DND-41 (cell line): ENCODE results near the gene ZBED1.

ENCODE experiments used
- EZH2 ChIP-seq: IDR thresholded peaks from 3 replicates; pipeline ENCODE4 v1.6.1; 2012; ENCODE audit warnings: borderline replicate concordance, low read depth, mild to moderate bottlenecking, moderate library complexity, low read length, inconsistent platforms; ENCODE audit not compliant: severe bottlenecking
- TF ChIP-seq, protein P1 (sequence below): IDR thresholded peaks from 2 replicates; pipeline ENCODE4 v1.5.1; 2012; ENCODE audit warnings: borderline replicate concordance, low read length, moderate library complexity, mild to moderate bottlenecking; ENCODE audit not compliant: poor library complexity, severe bottlenecking; ENCODE audit errors: extremely low read depth

DNA sequence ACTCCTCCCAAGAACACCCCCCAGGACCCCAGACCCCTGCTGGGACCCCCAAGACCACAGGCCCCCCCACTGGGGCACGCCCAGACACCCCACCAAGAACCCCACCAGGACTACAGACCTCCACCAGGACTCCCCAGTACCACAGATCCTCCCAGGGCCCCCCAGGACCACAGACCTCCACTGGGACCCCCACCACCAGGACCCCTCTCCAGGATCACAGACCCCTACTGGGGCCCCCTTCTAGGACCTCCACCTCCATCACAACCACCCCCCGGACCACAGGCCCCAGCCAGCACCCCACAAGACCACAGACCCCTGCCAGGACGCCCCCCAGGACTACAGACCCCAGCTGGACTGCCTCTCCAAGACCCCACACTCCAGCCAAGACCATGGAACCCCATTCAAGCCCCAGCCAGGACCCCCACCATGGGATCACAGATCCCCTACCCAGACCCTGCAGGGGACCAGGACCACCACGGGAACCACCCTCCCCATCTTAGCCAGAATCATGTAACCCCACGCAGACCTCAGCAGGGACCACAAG is 855 bp upstream of the ZBED1 start:
- TF ChIP-seq, protein P1, sequence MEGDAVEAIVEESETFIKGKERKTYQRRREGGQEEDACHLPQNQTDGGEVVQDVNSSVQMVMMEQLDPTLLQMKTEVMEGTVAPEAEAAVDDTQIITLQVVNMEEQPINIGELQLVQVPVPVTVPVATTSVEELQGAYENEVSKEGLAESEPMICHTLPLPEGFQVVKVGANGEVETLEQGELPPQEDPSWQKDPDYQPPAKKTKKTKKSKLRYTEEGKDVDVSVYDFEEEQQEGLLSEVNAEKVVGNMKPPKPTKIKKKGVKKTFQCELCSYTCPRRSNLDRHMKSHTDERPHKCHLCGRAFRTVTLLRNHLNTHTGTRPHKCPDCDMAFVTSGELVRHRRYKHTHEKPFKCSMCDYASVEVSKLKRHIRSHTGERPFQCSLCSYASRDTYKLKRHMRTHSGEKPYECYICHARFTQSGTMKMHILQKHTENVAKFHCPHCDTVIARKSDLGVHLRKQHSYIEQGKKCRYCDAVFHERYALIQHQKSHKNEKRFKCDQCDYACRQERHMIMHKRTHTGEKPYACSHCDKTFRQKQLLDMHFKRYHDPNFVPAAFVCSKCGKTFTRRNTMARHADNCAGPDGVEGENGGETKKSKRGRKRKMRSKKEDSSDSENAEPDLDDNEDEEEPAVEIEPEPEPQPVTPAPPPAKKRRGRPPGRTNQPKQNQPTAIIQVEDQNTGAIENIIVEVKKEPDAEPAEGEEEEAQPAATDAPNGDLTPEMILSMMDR = no peak
- no peak for TF ChIP-seq EZH2
